Stimulated activated CD4-positive, alpha-beta T cell treated with anti-CD3 and anti-CD28 coated beads, TNF-alpha, amount 100 ng/mL, for 24 hours (primary cell): ENCODE data around the gene PYGL.
"Not testable (repeated sequence)": the region's sequence is repeated elsewhere in the genome, so short reads cannot be mapped to it uniquely, and the experiment has no call there.

Experiments used
- DNase-seq, 3 experiments: peaks; one replicate each; pipeline ENCODE4 v3.0.0-alpha.2; 2020; ENCODE audit warnings: low read depth in 3 of 3

Gene PYGL

GRCh38 chr14:50955373-50956043 lies 11.2 kb upstream of the PYGL start:
- DNase-seq: peak in 1 of 3 experiments; percentile 47

- DNase-seq: no peak
Observed at GRCh38 chr14:50954811-50955372, 10.6 kb upstream of the PYGL start.

- no peak for DNase-seq
Observed at GRCh38 chr14:50953502-50953901, 9.2 kb upstream of the PYGL start.

GRCh38 chr14:50951032-50951431 lies 6.7 kb upstream of the PYGL start:
- no peak for DNase-seq

- no peak for DNase-seq
Observed at GRCh38 chr14:50948205-50948604, 3.9 kb upstream of the PYGL start.

GRCh38 chr14:50947446-50947845 lies 3.2 kb upstream of the PYGL start:
- no peak for DNase-seq

GRCh38 chr14:50946234-50946935 lies 2.1 kb upstream of the PYGL start:
- DNase-seq: no peak

GRCh38 chr14:50944647-50945413 lies 547 bp upstream of the PYGL start:
- peak in 1 of 3 experiments; percentile 1 for DNase-seq

- DNase-seq: no peak
Observed at GRCh38 chr14:50943261-50943942, 881 bp downstream of the PYGL start.

GRCh38 chr14:50941638-50942037 lies 2.6 kb downstream of the PYGL start:
- not testable (repeated sequence) for DNase-seq

GRCh38 chr14:50941151-50941550 lies 3.1 kb downstream of the PYGL start:
- DNase-seq: no peak

GRCh38 chr14:50937800-50938199 lies 6.5 kb downstream of the PYGL start:
- no peak for DNase-seq

- DNase-seq: no peak
Observed at GRCh38 chr14:50937325-50937724, 7.0 kb downstream of the PYGL start.

GRCh38 chr14:50936882-50937281 lies 7.4 kb downstream of the PYGL start:
- DNase-seq: no peak

GRCh38 chr14:50936016-50936340 lies 8.3 kb downstream of the PYGL start:
- DNase-seq: no peak

- no peak for DNase-seq
Observed at GRCh38 chr14:50935126-50936015, 8.9 kb downstream of the PYGL start.

GRCh38 chr14:50932592-50933495 lies 11.4 kb downstream of the PYGL start:
- DNase-seq: no peak

- no peak for DNase-seq
Observed at GRCh38 chr14:50932156-50932555, 12.1 kb downstream of the PYGL start.

GRCh38 chr14:50931559-50931958 lies 12.7 kb downstream of the PYGL start:
- DNase-seq: no peak

GRCh38 chr14:50929506-50929905 lies 14.8 kb downstream of the PYGL start:
- DNase-seq: no peak
